ENCODE data around the gene MMP28.

DNA sequence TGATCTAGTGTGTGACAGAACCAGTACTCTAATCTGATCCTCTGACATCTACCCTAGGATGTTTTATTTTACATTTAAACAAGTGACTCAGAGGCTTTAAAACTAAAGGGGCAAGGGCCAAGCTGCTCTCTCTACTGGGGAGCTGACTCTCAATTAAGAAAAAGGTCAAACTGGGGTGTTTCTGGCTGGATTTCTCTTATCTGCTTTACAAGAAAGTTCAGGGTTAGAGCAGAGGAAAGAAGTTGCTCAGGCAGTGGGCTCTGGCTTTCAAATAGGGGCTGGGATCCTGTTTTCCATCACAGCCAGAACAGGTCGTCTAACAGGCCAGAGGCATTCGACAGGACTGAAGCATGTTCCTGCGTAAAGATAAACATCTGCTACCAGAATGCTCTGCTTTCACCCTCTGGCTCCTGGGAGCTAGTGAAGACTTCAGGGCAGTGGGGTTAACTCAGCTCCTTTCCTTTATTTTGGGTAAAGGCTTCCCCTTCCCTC is 8.5 kb downstream of the MMP28 start:
- TF ChIP-seq, protein P1, sequence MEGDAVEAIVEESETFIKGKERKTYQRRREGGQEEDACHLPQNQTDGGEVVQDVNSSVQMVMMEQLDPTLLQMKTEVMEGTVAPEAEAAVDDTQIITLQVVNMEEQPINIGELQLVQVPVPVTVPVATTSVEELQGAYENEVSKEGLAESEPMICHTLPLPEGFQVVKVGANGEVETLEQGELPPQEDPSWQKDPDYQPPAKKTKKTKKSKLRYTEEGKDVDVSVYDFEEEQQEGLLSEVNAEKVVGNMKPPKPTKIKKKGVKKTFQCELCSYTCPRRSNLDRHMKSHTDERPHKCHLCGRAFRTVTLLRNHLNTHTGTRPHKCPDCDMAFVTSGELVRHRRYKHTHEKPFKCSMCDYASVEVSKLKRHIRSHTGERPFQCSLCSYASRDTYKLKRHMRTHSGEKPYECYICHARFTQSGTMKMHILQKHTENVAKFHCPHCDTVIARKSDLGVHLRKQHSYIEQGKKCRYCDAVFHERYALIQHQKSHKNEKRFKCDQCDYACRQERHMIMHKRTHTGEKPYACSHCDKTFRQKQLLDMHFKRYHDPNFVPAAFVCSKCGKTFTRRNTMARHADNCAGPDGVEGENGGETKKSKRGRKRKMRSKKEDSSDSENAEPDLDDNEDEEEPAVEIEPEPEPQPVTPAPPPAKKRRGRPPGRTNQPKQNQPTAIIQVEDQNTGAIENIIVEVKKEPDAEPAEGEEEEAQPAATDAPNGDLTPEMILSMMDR (conservative IDR thresholded peaks at IDR 0.05), result no peak
- no peak for TF ChIP-seq ZFX (IDR thresholded peaks at IDR 0.05)
